ENCODE data around the gene LEMD3.
A peak's percentile ranks its signal among the peaks of the same experiment; 100 is the strongest.

LEMD3 gene

GRCh38 chr12:65204886-65205525, 35.6 kb downstream of the LEMD3 start:
- no peak for DNase-seq (ENCODE audit: low read depth)
- TF ChIP-seq CTCF (conservative IDR thresholded peaks at IDR 0.05; ENCODE audit: low read depth, low read length), result no peak
- H3K4me3 ChIP-seq (ENCODE audit: low read depth, low read length), result no peak overlapping the region

- no peak for TF ChIP-seq CTCF (conservative IDR thresholded peaks at IDR 0.05; ENCODE audit: low read depth, low read length)
- no peak overlapping the region for H3K4me3 ChIP-seq (ENCODE audit: low read depth, low read length)
- no peak for DNase-seq (ENCODE audit: low read depth)
These were observed 36.5 kb downstream of the LEMD3 start for GRCh38 chr12:65205886-65206285.

- DNase-seq (ENCODE audit: low read depth), result no peak
- no peak for TF ChIP-seq CTCF (conservative IDR thresholded peaks at IDR 0.05; ENCODE audit: low read depth, low read length)
These were observed 38.7 kb downstream of the LEMD3 start for GRCh38 chr12:65208125-65208524.

GRCh38 chr12:65208964-65209654, 39.7 kb downstream of the LEMD3 start:
- TF ChIP-seq CTCF (conservative IDR thresholded peaks at IDR 0.05; ENCODE audit: low read depth, low read length), result no peak
- no peak overlapping the region for H3K4me3 ChIP-seq (ENCODE audit: low read depth, low read length)
- no peak for DNase-seq (ENCODE audit: low read depth)

More at GRCh38 chr12:65208125-65208524, 38.7 kb downstream of the LEMD3 start:
- H3K4me3 ChIP-seq (ENCODE audit: low read depth, low read length), result no peak overlapping the region

- DNase-seq (ENCODE audit: low read depth), result peak; percentile 36
- TF ChIP-seq CTCF (conservative IDR thresholded peaks at IDR 0.05; ENCODE audit: low read depth, low read length), result no peak
- no peak overlapping the region for H3K4me3 ChIP-seq (ENCODE audit: low read depth, low read length)
These were observed 40.3 kb downstream of the LEMD3 start for GRCh38 chr12:65209655-65210043.

GRCh38 chr12:65217086-65217485, 47.7 kb downstream of the LEMD3 start:
- no peak for TF ChIP-seq CTCF (conservative IDR thresholded peaks at IDR 0.05; ENCODE audit: low read depth, low read length)
- H3K4me3 ChIP-seq (ENCODE audit: low read depth, low read length), result no peak overlapping the region
- DNase-seq (ENCODE audit: low read depth), result no peak

- DNase-seq (ENCODE audit: low read depth), result no peak
- no peak for TF ChIP-seq CTCF (conservative IDR thresholded peaks at IDR 0.05; ENCODE audit: low read depth, low read length)
- H3K4me3 ChIP-seq (ENCODE audit: low read depth, low read length), result no peak overlapping the region
These were observed 51.4 kb downstream of the LEMD3 start for GRCh38 chr12:65220761-65221160.
